GM18517 (cell line): Measurements from ENCODE around the gene ANAPC1.
"Not testable (repeated sequence)": the region's sequence is repeated elsewhere in the genome, so short reads cannot be mapped to it uniquely, and the experiment has no call there.

Experiments
- ATAC-seq: cut with Tn5 transposase; IDR thresholded peaks from one replicate; pipeline ENCODE4 v1.9.1; 2021; ENCODE audit warnings: mild to moderate bottlenecking, moderate library complexity; ENCODE audit not compliant: unreplicated experiment

Gene ANAPC1

DNA sequence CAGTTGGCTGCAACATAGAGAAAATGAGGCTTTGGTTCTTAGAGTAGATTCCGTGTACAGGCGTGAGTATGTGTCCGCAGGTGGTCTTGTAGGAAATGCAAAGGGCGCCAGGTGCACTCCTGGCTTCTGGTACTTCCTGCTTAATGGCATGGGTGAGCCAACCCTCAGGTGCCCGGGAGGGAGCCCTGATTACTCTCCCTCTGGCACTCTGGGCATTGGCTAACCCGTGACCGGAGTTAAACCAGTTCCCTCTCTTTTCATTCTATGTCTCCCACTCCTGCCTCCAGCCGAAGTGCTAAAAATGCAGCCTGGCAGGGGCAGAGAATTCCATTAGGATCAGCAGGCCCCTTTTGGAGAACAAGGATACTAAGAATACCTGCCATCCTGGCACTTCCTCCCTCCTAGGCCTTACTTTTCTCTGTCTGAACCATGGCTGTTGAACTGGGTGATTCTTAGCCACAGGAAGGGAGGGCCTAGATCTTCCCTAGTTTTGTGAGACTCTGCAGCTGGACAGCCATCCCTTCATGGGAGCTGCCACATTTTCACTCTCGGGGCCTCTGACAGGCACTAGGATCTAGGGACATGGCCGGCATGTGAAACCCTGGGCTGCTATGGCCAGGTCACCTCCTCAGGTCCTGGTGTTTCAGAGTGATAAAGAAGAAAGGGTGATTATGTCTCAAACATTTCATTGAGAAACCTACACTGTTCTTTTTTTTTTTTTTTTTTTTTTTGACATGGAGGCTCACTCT lies 20.9 kb upstream of the ANAPC1 start:
- ATAC-seq = no peak

DNA sequence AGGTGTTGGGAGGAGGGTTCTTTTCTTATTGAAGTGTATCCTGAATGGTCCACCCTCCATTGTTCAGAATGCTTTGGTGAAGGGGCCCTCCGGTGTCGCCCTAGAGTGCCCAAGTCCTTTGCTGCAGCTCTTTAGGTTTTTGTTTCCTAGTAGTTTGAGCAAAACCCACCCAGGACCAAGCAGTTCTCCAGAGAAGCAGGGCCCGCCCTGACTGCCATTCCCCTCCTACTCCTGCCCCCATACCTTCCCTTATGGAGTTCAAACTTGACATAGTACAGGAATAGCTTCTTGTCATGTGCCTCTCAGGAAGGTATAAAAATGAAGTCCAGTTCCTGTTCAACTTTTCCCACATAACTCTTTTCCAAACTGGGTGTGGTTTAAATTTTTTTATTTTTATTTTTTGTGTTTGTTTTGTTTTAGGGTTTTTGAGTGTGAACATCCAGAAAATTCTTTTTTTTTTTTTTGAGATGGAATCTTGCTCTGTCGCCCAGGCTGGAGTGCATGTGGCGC lies 20.0 kb upstream of the ANAPC1 start:
- ATAC-seq = no peak

DNA sequence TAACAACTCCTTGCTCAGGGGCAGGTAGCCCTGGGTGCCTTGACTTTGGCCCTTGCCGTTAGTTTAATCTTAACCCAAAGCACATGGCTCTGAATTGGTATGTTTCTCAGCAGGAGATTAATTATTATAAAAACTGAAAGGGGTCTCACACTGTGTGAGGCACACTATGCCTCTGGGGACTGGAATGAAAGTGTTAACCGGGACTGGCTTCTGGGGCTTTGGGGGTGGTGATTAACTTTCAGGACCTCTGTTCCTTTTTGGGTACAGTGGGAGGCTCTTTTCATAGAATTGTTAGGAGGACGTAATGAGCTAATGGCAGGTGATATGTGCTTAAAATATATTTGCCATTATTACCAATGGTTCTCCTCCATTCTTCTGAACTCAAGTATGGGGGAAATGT lies 19.5 kb upstream of the ANAPC1 start:
- no peak for ATAC-seq

DNA sequence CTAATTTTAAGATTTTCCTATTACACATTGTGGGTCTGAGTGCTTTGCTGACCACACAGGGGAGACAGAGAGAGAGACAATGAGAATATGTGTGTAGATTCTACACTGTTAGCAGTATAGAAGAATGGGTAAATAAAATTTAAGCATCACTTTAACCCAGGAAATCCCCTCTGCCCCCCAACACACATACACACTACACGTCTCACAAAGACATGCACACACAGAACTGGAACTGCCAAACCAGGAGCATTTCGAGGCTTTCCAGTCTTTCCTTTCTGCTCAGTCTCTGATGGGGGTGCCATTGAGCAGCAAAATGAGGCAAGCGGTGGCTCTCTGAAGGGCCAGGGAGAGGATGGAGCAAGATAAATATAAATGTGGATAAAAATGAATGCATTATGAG lies 16.9 kb upstream of the ANAPC1 start:
- no peak for ATAC-seq

DNA sequence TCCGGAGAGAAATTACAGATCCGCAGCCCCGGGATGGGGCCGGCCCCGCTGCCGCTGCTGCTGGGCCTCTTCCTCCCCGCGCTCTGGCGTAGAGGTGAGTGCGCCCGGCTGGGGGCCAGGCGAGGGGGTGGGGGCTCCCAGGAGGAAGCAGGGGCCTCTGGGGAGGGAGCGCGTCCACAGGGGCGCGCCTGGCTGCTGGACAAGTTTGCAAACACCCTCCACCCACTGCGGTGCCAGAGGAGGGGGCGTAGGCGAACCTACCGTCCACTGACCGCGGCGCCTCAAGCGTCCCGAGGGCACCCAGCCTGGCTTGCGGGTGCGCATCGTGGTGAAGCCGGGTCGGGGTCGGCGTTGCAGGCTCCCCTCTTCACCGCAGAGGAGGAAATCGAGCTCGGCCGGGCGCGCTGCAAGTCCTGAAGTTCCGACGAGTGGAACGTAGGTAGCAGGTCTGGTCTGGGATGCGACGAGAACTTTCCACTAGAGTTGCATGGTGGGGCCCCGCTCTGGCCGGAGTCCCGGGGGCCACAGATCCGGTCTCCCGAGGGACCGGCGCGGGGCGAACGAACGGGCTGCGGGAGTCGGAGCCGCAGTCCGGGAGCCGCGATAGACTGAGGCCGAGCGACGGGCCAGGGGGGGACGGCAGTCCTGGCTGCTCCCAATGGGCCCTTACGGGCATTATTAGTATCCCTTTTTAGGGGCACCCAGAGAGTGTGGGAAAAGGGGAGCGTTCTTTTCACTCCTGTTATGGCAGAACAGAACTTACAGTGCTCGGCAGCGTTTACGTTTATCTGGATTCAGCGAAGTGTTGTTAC lies 14.9 kb upstream of the ANAPC1 start:
- no peak for ATAC-seq

DNA sequence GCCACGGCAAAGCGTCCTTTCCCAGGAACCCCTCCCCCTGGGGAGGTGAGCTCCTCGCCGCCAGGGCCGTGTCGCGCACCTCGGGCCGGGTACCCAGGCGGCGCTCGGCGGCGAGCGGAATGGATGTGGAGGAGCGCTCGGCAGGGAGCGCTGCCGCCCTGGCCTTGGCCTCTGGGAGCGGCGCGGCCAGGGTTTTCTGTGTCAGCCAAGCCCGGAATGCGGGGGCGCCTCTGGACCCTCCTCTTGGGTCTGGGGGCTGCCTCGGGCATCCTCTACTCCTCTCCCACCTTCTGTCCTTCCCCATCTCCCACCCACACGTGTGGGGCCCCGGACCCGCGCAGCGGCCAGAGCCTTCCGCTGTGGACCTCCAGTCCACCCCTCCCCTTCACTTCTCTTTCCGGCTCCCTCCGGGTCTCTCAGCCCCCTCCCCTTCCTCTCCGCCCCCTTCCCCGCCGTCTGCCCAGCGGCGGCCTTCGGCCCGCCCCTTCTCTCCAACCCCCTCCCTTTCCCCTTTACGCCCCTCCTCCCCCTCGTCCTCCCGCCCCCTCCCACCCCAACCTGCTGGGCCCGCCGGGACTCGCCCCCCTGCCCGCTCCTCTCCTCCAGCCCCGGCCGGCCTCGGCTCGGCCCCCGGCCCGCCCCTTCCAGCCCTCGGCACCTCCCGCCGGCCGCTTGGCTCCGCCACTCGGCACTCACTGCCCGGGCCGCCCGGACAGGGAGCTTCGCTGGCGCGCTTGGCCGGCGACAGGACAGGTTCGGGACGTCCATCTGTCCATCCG lies 14.1 kb upstream of the ANAPC1 start, which contains the start of gene MERTK:
Gene MERTK, plus strand, starts transcription at position 684 of the 779 bp plus-strand sequence. CDS start 129 bp downstream, outside the sequence.
- ATAC-seq = no peak

DNA sequence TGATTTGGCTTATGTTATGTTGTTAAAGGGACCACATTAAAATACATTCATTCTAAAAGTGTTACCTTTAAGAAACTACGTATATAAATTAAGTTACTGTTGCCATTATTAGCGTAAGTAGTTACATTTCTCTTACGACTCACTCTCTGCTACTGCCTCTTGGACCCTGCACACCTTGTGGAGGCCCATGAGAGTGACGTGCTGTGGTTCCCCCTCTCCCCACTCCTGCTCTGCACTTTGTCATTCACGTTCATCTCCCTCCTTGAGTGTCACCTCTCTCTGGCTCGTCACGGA lies 13.6 kb upstream of the ANAPC1 start:
- no peak for ATAC-seq

DNA sequence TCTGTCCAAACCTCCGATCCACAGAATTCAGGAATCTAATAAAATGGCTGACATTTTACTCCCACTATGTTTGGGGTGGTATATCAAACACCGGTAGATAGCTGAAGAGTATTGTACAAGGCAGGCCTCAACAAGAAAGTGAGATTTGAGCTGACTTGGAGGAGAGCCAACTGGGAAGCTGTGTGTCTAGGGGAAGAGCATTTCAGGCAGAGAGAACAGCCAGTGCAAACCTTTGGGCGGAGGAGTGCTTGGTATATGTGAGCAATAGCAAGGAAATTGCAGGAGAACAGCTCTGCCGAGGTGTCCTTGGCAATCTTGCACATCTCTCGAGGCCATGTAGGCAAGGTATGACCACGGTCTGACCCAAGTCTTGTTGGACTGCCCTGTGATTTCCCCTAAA lies 12.6 kb upstream of the ANAPC1 start:
- no peak for ATAC-seq

DNA sequence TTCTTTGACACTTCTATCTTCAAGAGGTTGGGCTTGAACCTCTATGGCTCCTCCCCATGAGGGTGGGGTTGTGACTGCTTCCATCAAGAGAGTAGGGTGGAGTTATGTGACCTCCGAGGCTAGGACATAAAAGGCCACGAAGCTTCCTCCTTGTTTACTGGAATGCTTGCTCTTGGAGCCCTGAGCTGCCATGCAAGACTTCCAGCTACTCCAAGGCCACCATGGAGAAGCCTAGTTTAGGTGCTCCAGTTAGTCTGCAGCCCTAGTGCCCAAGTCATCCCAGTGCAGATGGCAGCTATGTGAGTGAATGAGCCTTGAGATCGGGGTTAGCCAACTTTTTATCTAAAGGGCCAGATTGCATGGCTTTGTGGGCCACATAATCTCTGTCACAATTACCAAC lies 12.0 kb upstream of the ANAPC1 start:
- ATAC-seq = no peak

DNA sequence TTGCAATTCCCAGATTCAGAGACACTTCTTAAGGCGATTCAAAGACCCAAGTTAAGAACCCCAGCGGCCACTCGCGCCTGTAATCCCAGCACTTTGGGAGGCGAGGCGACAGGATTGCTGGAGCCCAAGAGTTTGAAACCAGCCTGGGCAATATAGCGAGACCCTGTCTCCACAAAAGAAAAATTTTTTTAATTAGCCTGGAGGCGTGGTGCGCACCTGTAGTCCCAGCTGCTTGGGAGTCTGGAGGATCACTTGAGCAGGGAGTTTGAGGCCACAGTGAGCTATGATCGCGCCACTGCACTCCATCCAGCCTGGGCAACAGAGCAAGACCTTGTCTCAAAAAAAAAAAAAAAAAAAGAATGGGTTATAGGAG lies 585 bp upstream of the ANAPC1 start:
- no peak for ATAC-seq

DNA sequence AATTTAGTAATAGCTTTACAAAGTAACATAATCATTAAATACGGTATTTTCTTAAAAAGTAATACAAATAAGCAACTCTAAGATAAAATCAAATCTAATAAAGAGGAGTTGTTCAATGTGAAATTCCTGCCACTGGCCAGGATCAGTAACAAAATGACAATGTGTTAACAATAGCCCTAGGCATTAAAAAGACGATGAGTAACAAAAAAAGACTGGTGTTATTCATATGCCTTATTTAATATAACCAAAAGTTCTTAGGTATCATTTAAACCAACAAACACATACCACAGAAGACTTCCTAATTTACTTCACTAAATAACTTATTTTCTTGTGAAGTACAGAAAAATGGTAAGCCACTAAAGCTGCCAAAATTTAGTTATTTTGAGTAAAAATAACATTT lies 11.2 kb downstream of the ANAPC1 start:
- not testable (repeated sequence) for ATAC-seq

DNA sequence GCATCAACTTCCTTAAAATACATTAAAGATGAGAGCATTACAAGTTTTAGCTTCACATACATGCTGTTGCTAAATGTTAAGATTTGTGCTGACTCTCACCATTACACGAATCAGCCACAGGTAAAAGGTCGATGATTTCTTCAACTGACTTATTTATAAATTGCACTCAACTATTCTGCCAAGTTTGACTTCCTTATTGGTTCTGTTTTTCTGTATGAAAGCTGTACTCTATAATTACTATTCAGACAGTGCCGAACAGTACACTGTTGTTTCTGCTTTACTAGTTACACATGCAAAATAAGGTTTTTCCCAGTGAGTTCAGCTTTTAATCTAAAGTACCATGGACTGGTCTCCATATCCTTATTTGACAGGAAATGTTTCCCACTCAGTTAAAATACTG lies 18.9 kb downstream of the ANAPC1 start:
- ATAC-seq = not testable (repeated sequence)

DNA sequence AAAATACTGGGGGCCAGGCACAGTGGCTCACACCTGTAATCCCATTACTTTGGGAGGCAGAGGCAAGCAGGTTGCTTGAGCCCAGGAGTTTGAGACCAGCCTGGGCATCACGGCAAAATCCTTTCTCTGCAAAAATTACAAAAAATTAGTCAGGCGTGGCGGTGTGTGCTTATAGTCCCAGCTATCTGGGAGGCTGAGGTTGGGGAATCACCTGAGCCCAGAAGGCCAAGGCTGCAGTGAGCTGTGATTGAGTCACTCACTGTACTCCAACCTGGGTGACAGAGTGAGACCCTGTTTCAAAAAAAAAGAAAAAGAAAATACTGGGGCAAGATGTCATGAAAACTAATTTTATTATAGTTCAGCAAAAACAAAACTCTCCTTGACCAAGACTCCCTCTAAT lies 24.0 kb downstream of the ANAPC1 start:
- not testable (repeated sequence) for ATAC-seq

DNA sequence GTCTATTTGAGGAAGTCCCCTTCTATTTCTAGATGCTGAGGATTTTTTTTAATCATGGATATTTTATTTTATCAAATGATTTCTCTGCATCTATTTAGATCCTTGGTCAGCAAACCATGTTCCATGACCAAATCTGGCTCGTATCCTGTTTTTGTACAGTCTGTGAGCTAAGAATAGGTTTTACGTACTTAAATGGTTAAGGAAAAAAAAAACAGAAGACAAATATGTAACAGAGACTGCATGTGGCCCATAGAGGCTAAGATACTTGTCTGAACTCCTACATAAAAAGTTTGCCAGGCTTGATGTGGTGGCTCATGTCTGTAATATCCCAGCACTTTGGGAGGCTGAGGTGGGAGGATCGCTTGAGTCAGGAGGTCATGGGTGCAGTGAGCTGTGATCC lies 31.4 kb downstream of the ANAPC1 start:
- ATAC-seq = not testable (repeated sequence)

DNA sequence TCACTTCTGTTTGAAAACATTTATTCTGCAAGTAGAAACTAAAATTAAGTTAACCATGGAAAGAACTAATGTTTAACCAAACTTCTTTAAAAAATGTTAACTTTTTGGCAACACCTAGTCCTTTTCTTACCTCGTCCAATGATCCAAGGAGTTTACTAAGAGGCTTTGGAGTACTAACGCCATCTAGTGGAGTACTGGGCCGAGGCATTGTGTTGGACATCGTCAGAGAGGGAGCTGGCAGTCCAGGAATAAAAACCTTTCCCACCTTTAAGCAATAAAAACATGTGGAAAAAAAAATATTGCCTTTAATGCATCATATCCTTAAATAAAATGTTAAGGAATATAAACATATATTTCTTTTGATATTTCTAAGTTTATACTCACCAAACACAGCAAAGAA lies 33.3 kb downstream of the ANAPC1 start:
- ATAC-seq = not testable (repeated sequence)

DNA sequence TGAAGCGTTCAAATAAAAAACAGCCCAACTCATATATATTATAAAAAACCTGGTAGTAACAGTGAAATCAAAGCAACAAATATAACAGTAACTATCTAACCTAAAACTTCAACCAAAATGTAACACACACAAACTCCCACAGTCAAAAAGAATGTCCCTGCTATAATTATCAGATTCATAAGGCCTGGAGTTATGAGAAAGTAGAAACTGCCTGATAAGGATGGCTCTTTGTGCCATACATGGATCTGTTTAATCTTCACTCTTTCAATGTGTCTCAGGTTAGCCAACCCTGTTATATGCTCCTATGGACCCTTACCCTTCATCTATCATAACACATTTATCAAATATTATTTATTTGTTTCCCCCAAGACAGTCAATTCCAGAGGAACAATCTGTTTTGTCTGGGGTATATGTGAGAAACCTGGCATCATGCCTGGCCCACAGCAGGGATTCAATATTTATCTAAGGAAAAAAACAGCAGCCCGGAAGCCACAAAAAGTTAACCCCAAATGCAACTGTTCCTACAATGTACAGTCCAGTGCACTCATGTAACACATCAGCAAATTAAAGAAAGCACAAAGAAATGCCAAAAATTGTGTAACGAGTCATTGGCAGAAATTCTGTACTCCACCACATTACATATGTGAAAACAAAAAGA lies 44.2 kb downstream of the ANAPC1 start:
- ATAC-seq = not testable (repeated sequence)

DNA sequence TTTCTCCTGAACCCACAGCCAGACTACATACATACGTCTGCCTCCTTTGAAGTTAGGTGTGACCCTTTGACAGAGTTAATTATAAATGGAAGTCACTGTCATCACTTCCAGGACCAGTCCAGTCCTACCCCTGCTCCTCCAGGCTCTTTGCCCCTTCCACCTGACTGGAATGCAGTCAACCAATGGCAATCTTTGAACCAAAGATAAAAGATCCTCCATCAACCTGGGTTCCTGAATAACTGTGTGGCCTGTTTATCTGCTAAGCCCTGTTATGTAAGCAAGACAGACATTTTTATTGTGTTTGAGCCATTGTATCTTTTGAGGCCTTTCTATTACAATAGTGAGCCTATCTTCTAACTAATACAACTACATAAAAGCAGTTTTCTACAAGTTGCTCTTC lies 45.0 kb downstream of the ANAPC1 start:
- not testable (repeated sequence) for ATAC-seq

DNA sequence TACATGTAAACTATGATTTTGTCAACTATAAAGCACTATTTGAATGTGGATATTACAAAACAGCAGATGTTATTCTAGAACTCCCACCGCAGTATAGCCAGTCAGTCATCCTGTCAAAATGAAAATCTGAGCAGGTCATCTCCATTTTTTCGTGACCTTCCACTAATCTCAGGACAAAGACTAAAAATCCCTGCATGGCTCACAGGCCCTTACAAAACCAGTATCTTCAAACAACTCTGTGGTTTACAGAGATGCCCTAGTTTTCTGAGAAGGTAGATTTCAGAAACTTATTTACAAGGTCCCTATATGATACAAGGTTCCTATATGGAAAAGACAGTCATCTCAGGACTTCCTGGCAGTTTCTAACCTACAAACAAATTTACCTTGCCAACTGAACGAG lies 49.8 kb downstream of the ANAPC1 start:
- ATAC-seq = not testable (repeated sequence)

DNA sequence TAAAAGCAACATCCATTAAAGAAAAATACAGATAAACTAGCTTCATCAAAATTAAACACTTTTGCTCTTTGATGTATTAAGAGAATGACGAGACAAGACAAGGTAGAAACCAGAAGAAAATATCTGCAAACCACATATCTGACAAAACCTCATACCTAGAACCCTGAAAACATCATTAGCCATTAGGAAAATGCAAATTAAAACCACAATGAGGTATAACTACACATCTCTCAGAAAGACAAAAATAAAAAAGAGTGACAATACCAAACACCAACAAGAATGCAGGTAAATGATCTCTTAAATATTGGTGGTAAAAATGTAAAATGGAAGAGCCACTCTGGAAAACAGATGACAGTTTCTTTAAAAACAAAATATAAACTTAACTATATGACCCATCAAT lies 53.5 kb downstream of the ANAPC1 start:
- peak; percentile 73 for ATAC-seq

DNA sequence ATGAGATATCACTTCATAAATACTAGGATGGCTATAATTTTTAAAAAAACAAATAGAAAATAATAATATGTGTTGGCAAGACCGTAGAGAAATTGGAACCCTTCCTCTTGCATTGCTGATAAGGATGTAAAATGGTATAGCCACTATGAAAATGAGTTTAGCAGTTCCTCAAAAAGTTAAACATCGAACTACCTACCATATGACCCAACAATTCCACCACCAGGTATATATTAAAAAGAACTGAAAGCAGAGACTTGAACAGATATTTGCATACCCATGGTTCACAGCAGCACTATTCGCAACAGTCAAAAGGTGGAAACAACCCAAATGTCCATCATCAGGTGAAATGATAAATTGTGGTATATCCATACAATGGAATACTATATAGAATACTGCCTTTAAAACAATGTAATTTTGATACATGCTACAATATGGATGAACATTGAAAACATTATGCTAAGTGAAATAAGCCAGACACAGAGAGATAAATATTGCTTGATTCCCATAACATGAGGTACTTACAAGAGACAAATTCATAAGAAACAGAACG lies 55.7 kb downstream of the ANAPC1 start:
- ATAC-seq = not testable (repeated sequence)
